Raji (cell line): ENCODE measurements around the gene TNRC6C.

Source experiments
- POLR2A ChIP-seq: IDR thresholded peaks from 2 replicates; pipeline ENCODE4 v1.6.1; 2011; ENCODE audit warnings: low read depth, low read length, control low read depth; ENCODE audit not compliant: insufficient read depth

TNRC6C gene

GRCh38 chr17:77990301-77990700 is 31.8 kb downstream of the TNRC6C start:
- no peak for TF ChIP-seq POLR2A

- no peak for TF ChIP-seq POLR2A
These were observed 36.8 kb downstream of the TNRC6C start for GRCh38 chr17:77995146-77995852.

GRCh38 chr17:77996256-77996655 is 37.8 kb downstream of the TNRC6C start:
- TF ChIP-seq POLR2A = no peak

- TF ChIP-seq POLR2A = no peak
These were observed 41.1 kb downstream of the TNRC6C start for GRCh38 chr17:77999413-78000173.

- no peak for TF ChIP-seq POLR2A
These were observed 41.8 kb downstream of the TNRC6C start for GRCh38 chr17:78000341-78000740.

- TF ChIP-seq POLR2A = no peak
These were observed 42.7 kb downstream of the TNRC6C start for GRCh38 chr17:78001182-78001581.

GRCh38 chr17:78001612-78002011 is 43.1 kb downstream of the TNRC6C start:
- TF ChIP-seq POLR2A = no peak

- no peak for TF ChIP-seq POLR2A
These were observed 43.7 kb downstream of the TNRC6C start for GRCh38 chr17:78002166-78002565.

- no peak for TF ChIP-seq POLR2A
These were observed 47.1 kb downstream of the TNRC6C start for GRCh38 chr17:78005452-78006171.

- TF ChIP-seq POLR2A = no peak
These were observed 47.8 kb downstream of the TNRC6C start for GRCh38 chr17:78006338-78006737.

- TF ChIP-seq POLR2A = no peak
These were observed 49.1 kb downstream of the TNRC6C start for GRCh38 chr17:78007647-78008046.

GRCh38 chr17:78010759-78011158 is 52.3 kb downstream of the TNRC6C start:
- no peak for TF ChIP-seq POLR2A

- no peak for TF ChIP-seq POLR2A
These were observed 53.9 kb downstream of the TNRC6C start for GRCh38 chr17:78012428-78012827.

GRCh38 chr17:78013683-78014467 is 55.4 kb downstream of the TNRC6C start:
- TF ChIP-seq POLR2A = no peak

- TF ChIP-seq POLR2A = no peak
These were observed 56.1 kb downstream of the TNRC6C start for GRCh38 chr17:78014646-78015045.
